Measurements from ENCODE around the gene PTGDR. TPM values are rescaled to one million over a fixed set of nuclear protein-coding genes. Genes with fewer than 3 reads are reported as not detected.
A peak's percentile ranks its signal among the peaks of the same experiment; 100 is the strongest.

The PTGDR gene
- total RNA-seq, 1 donor from 2014 or later, result 1.0 TPM

- no peak for DNase-seq (ENCODE audit: low spot score)
These were observed 40.4 kb downstream of the PTGDR start for GRCh38 chr14:52307905-52308304.

DNA sequence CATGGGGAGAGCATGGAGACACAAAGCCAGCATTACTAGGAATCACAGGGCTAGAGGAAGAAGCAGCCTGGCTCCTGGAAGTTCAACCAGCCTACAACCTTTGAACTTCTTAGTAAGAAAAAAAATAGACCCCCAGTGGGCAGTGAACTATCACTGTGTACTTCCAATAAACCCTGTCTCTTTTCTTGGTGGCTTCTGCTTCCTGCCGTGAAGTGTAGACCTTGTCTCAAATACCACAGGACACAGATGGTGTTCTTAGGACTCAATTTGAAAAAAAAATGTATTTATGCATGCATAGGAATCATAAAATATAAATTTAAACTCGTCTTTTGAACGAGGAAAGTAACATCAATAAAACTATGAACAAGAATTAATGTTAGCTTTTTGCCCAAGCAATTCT lies 43.0 kb downstream of the PTGDR start:
- DNase-seq (ENCODE audit: low spot score), result no peak

DNA sequence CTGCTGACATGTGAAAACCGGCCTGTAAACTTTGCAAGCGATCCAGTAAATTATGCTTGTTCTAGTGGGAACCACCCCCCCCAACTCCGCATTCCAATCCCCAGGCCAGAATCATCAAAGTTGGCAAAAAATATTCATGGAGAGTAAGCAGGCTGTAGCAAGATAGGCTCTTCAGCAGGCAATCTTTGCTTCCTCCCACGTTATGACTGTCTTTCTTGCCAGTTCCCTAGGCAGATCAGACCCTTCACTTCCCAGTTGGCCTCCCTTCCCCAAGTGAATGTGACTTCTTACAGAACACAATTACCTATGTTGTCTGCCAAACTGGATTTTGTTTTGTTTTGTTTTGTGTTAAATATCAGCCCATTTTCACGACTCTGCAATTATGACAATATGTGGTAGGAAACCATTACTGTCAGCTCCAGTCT lies 45.4 kb downstream of the PTGDR start:
- DNase-seq (ENCODE audit: low spot score), result no peak

GRCh38 chr14:52313462-52313861 lies 46.0 kb downstream of the PTGDR start:
- DNase-seq (ENCODE audit: low spot score), result no peak

DNA sequence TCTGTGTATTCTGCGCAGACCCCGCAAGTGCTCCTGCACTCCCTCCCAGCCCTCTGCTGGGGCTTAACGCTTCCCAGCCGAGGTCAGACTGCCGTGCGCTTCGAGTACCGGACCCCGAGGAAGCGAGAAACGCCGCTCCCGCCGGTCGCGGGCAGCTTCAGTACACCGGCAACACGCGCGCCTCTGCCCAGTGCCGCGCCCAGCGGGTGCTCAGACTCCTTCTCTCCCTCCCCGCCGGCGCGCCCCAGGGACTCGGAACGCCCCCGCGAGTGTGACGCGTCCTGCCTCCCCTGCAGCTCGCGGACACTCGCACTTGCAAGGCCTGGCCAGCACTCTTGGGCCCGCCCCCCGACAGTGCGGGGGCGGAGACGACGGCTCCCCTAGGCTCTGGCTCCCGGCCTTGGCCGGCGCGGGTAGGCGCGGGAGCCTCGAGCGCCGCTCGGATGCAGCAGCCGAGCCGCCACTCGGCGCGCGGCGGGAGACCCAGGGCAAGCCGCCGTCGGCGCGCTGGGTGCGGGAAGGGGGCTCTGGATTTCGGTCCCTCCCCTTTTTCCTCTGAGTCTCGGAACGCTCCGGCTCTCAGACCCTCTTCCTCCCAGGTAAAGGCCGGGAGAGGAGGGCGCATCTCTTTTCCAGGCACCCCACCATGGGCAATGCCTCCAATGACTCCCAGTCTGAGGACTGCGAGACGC lies 46.6 kb downstream of the PTGDR start, which contains the start of gene PTGER2:
TSS of gene PTGER2 (plus strand) at position 410 of the 692 bp plus-strand sequence. CDS start at position 647, 237 bp downstream.
- peak; percentile 97 for DNase-seq (ENCODE audit: low spot score)

GRCh38 chr14:52314595-52315354 lies 47.3 kb downstream of the PTGDR start:
- DNase-seq (ENCODE audit: low spot score), result no peak

DNA sequence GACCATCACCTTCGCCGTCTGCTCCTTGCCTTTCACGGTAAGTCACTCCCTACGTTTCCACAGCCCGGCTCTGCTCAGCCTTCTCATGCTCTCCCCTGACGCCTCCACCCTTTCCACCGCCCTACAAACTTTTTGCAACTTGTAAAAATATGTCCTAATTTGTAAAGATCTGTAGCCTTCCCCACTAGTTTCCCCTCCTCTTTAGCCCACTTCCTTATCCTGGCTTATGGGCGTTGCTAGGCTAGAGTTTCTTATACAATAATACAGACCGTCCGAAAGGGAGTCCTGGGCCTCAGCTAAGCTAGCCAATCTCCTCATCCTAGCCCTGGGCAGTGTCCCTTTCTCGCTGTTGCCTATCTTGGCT lies 47.8 kb downstream of the PTGDR start:
- DNase-seq (ENCODE audit: low spot score), result no peak

- no peak for DNase-seq (ENCODE audit: low spot score)
These were observed 50.6 kb downstream of the PTGDR start for GRCh38 chr14:52318062-52318461.

GRCh38 chr14:52318826-52319645 lies 51.5 kb downstream of the PTGDR start:
- DNase-seq (ENCODE audit: low spot score), result no peak

DNA sequence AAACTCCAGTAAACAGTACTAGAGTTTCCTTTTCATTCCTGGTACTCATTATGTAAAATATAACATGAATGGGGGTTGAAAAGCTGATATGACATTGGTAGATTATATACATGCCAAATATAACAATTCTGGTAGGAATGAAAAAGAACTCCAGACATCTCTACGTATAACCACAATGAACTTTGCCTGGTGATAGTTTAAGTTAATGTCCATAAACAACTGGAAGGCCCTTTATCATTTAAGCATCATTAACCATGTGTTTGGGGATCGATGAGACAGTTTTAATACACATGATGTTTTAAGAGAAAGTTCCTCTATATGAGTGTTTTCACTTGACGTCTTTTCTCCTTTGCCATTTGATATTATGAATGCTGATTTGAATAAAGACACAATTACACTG lies 52.4 kb downstream of the PTGDR start:
- no peak for DNase-seq (ENCODE audit: low spot score)

GRCh38 chr14:52325126-52325525 lies 57.6 kb downstream of the PTGDR start:
- no peak for DNase-seq (ENCODE audit: low spot score)

DNA sequence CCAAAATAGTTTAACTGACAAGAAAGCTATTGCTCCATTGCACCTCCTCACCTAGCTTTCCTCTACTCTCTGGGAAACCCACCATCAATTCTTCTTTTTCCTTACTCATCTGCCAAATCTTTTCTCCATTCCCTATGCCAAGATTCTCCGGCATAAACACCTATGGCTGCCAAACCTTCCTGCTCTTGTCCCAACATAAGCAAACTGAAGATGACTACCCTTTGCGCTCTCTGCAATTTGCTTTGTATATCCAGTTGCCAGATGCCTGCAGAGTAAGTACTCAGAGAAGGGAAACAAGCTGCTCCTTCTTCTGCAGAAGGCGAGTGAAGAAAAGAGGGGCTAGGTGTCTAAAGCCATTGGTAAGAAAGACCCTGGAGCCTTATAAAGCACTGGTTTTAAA lies 58.1 kb downstream of the PTGDR start:
- no peak for DNase-seq (ENCODE audit: low spot score)

Other genes starting within 250 kb of the PTGDR start
- gene NID2, start 198.6 kb upstream of the PTGDR start, total RNA-seq, result 66.2 TPM
- gene PTGER2, start 46.6 kb downstream of the PTGDR start, total RNA-seq, result 10.9 TPM